Astrocyte (in vitro differentiated cells and primary cell): Measurements from ENCODE around the gene C10orf90. TPM values are rescaled to one million over a fixed set of nuclear protein-coding genes. Genes with fewer than 3 reads are reported as not detected.

Source experiments
- DNase-seq: peaks from one replicate; pipeline ENCODE4 v3.0.0-alpha.2; 2010; ENCODE audit warnings: low read depth
- FAIRE-seq: peaks from 2 replicates; lab custom pipeline; 2011; peaks lifted over from hg19 to GRCh38; lab: Jason Lieb, UNC
- H2AFZ ChIP-seq: 2 replicates; pipeline ENCODE4 v1.6.0; 2012; ENCODE audit warnings: low read depth, low read length, inconsistent platforms
- H3K27ac ChIP-seq: 2 replicates; pipeline ENCODE4 v1.5.1; 2011; ENCODE audit warnings: low read depth, low read length, inconsistent platforms
- H3K27me3 ChIP-seq: 2 replicates; pipeline ENCODE4 v1.6.0; 2011; ENCODE audit warnings: low read length, inconsistent platforms; ENCODE audit not compliant: insufficient read depth
- H3K36me3 ChIP-seq: 2 replicates; pipeline ENCODE4 v1.5.1; 2011; ENCODE audit warnings: low read length, inconsistent platforms; ENCODE audit not compliant: insufficient read depth
- H3K4me1 ChIP-seq: 2 replicates; pipeline ENCODE4 v1.5.1; 2011; ENCODE audit warnings: low read length, inconsistent platforms; ENCODE audit not compliant: insufficient read depth
- H3K4me2 ChIP-seq: 2 replicates; pipeline ENCODE4 v1.6.0; 2012; ENCODE audit warnings: low read length, inconsistent platforms
- H3K4me3 ChIP-seq: 2 replicates; pipeline ENCODE4 v1.5.1; 2011; ENCODE audit warnings: low read depth, mild to moderate bottlenecking, low read length, inconsistent platforms; ENCODE audit not compliant: insufficient read depth
- H3K79me2 ChIP-seq: 2 replicates; pipeline ENCODE4 v1.6.0; 2012; ENCODE audit warnings: mild to moderate bottlenecking, low read length, inconsistent platforms; ENCODE audit not compliant: insufficient read depth
- H3K9ac ChIP-seq: 2 replicates; pipeline ENCODE4 v1.6.0; 2012; ENCODE audit warnings: mild to moderate bottlenecking, low read length, inconsistent platforms
- H3K9me3 ChIP-seq: 2 replicates; pipeline ENCODE4 v1.5.1; 2012; ENCODE audit warnings: low read depth, mild to moderate bottlenecking, low read length, inconsistent platforms; ENCODE audit not compliant: insufficient read depth
- H4K20me1 ChIP-seq: 2 replicates; pipeline ENCODE4 v1.6.0; 2012; ENCODE audit warnings: low read length, inconsistent platforms; ENCODE audit not compliant: insufficient read depth
- H3K27ac Mint-ChIP-seq: one replicate; pipeline ENCODE4 v1.8.0; 2021; ENCODE audit warnings: mild to moderate bottlenecking, mixed read lengths; ENCODE audit not compliant: unreplicated experiment
- H3K27me3 Mint-ChIP-seq: one replicate; pipeline ENCODE4 v1.8.0; 2021; ENCODE audit warnings: low read depth, mixed read lengths; ENCODE audit not compliant: unreplicated experiment
- H3K36me3 Mint-ChIP-seq: one replicate; pipeline ENCODE4 v1.8.0; 2021; ENCODE audit warnings: low read depth, mixed read lengths; ENCODE audit not compliant: unreplicated experiment
- H3K4me1 Mint-ChIP-seq: one replicate; pipeline ENCODE4 v1.8.0; 2021; ENCODE audit warnings: low read depth, mixed read lengths; ENCODE audit not compliant: unreplicated experiment
- H3K4me3 Mint-ChIP-seq: one replicate; pipeline ENCODE4 v1.8.0; 2021; ENCODE audit warnings: mild to moderate bottlenecking, moderate library complexity, mixed read lengths; ENCODE audit not compliant: unreplicated experiment
- H3K9me3 Mint-ChIP-seq: one replicate; pipeline ENCODE4 v1.8.0; 2021; ENCODE audit warnings: mild to moderate bottlenecking, mixed read lengths; ENCODE audit not compliant: unreplicated experiment
- CTCF ChIP-seq: IDR thresholded peaks from 2 replicates; pipeline ENCODE4 v1.5.1; 2011; ENCODE audit warnings: low read depth, mild to moderate bottlenecking, inconsistent platforms, low read length, moderate library complexity; ENCODE audit not compliant: insufficient read depth
- EZH2 ChIP-seq: IDR thresholded peaks from 2 replicates; pipeline ENCODE4 v1.6.1; 2012; ENCODE audit warnings: mild to moderate bottlenecking, low read length, inconsistent platforms; ENCODE audit not compliant: insufficient read depth
- total RNA-seq: library from RNA; stranded (reverse); gene quantifications from 2 replicates; pipeline ENCODE4 v1.2.1, GENCODE V29; 2021

C10orf90 gene
- total RNA-seq, 1 donor from 2014 or later = not detected

GRCh38 chr10:126536656-126537055 lies 133.8 kb downstream of the C10orf90 start:
- no peaks in the 10 kb centered on the region for H3K79me2 ChIP-seq
- DNase-seq (no peak), FAIRE-seq (no peak)
- H3K9me3 Mint-ChIP-seq = peaks cover 2% of the 10 kb centered on the region
- peaks cover 18% of the 10 kb centered on the region for H3K27me3 ChIP-seq
- H3K36me3 ChIP-seq = no peaks in the 10 kb centered on the region
- H3K4me1 Mint-ChIP-seq = no peaks in the 10 kb centered on the region
- no peak overlapping the region for H3K27ac Mint-ChIP-seq
- no peaks in the 10 kb centered on the region for H3K4me1 ChIP-seq
- peaks cover 5% of the 10 kb centered on the region for H3K27me3 Mint-ChIP-seq
- no peak for TF ChIP-seq EZH2
- TF ChIP-seq CTCF = no peak
- no peak overlapping the region for H2AFZ ChIP-seq
- H4K20me1 ChIP-seq = no peaks in the 10 kb centered on the region
- no peak overlapping the region for H3K27ac ChIP-seq
- no peak overlapping the region for H3K4me2 ChIP-seq
- H3K36me3 Mint-ChIP-seq = no peaks in the 10 kb centered on the region
- H3K9me3 ChIP-seq = no peaks in the 10 kb centered on the region
- H3K4me3 ChIP-seq = no peak overlapping the region
- no peak overlapping the region for H3K9ac ChIP-seq
- no peak overlapping the region for H3K4me3 Mint-ChIP-seq

GRCh38 chr10:126536148-126536547 lies 134.3 kb downstream of the C10orf90 start:
- H2AFZ ChIP-seq = no peak overlapping the region
- TF ChIP-seq CTCF (no peak), EZH2 (no peak)
- no peaks in the 10 kb centered on the region for H3K4me1 ChIP-seq
- no peak overlapping the region for H3K27ac ChIP-seq
- H3K79me2 ChIP-seq = no peaks in the 10 kb centered on the region
- H3K9ac ChIP-seq = no peak overlapping the region
- Mint-ChIP-seq H3K4me1 (no peaks in the 10 kb centered on the region), H3K9me3 (peaks cover 2% of the 10 kb centered on the region), H3K27ac (no peak overlapping the region), H3K27me3 (peaks cover 6% of the 10 kb centered on the region), H3K4me3 (no peak overlapping the region), H3K36me3 (no peaks in the 10 kb centered on the region)
- no peaks in the 10 kb centered on the region for H3K36me3 ChIP-seq
- H3K27me3 ChIP-seq = peaks cover 18% of the 10 kb centered on the region
- FAIRE-seq = no peak
- no peaks in the 10 kb centered on the region for H4K20me1 ChIP-seq
- no peak overlapping the region for H3K4me3 ChIP-seq
- DNase-seq = no peak
- H3K4me2 ChIP-seq = no peak overlapping the region
- no peaks in the 10 kb centered on the region for H3K9me3 ChIP-seq

GRCh38 chr10:126533644-126534043 lies 136.8 kb downstream of the C10orf90 start:
- DNase-seq = no peak
- no peak overlapping the region for H2AFZ ChIP-seq
- H3K27me3 ChIP-seq = peaks cover 20% of the 10 kb centered on the region
- H3K36me3 ChIP-seq = no peaks in the 10 kb centered on the region
- FAIRE-seq = no peak
- Mint-ChIP-seq H3K27me3 (peaks cover 7% of the 10 kb centered on the region), H3K4me1 (no peaks in the 10 kb centered on the region), H3K27ac (no peak overlapping the region), H3K4me3 (no peak overlapping the region), H3K36me3 (no peaks in the 10 kb centered on the region), H3K9me3 (peaks cover 2% of the 10 kb centered on the region)
- H3K4me2 ChIP-seq = no peak overlapping the region
- no peaks in the 10 kb centered on the region for H4K20me1 ChIP-seq
- no peaks in the 10 kb centered on the region for H3K79me2 ChIP-seq
- H3K4me1 ChIP-seq = no peaks in the 10 kb centered on the region
- no peak overlapping the region for H3K4me3 ChIP-seq
- no peak overlapping the region for H3K27ac ChIP-seq
- H3K9me3 ChIP-seq = no peaks in the 10 kb centered on the region
- H3K9ac ChIP-seq = no peak overlapping the region
- TF ChIP-seq EZH2 (no peak), CTCF (no peak)
